SK-N-SH (cell line): ENCODE data around the gene LPGAT1. TPM values are rescaled to one million over a fixed set of nuclear protein-coding genes. Genes with fewer than 3 reads are reported as not detected.
A peak's percentile ranks its signal among the peaks of the same experiment; 100 is the strongest.

Experiments
- CTCF ChIA-PET: fragments of 300-600, 350-600 bp; formaldehyde crosslinking; extraction: SDS; loops from one replicate; lab custom pipeline; 2021; lab: Yijun Ruan, JAX
- POLR2A ChIA-PET: fragments of 350-600 bp; sonication (Branson Sonifier 250); formaldehyde crosslinking; extraction: SDS; loops from one replicate; lab custom pipeline; 2020; ENCODE audit warnings: antibody characterized with exemption, inconsistent platforms; lab: Yijun Ruan, JAX
- DNase-seq: peaks from one replicate; pipeline ENCODE4 v3.0.0; 2012
- H2AFZ ChIP-seq: fragments of 200-600 bp; sonication (generic); 2 replicates; pipeline ENCODE4 v1.8.1; 2016; ENCODE audit warnings: antibody characterized with exemption, mild to moderate bottlenecking, low read depth
- H3F3A ChIP-seq: fragments of 200-600 bp; sonication (generic); replicated peaks from 2 replicates; pipeline ENCODE3; 2016; ENCODE audit warnings: antibody characterized with exemption, mild to moderate bottlenecking; ENCODE audit not compliant: insufficient read depth
- H3K27ac ChIP-seq, 2 experiments: fragments of 200-500 bp in 1 of 2; fragments of 200-600 bp in 1 of 2; sonication (Bioruptor generic) in 1 of 2; sonication (generic), shearing (Covaris generic) in 1 of 2; 2 replicates each; pipeline versions ENCODE4 v1.5.1 to v1.6.1; 2014 to 2016; ENCODE audit warnings: low read depth in 2 of 2, inconsistent platforms in 1 of 2, low read length in 1 of 2, mild to moderate bottlenecking in 1 of 2, mixed read lengths in 1 of 2
- H3K27me3 ChIP-seq: fragments of 200-600 bp; sonication (generic), shearing (Covaris generic); 2 replicates; pipeline ENCODE4 v1.6.1; 2016; ENCODE audit warnings: mixed run types; ENCODE audit not compliant: insufficient read depth
- H3K36me3 ChIP-seq, 2 experiments: fragments of 200-500 bp in 1 of 2; fragments of 200-600 bp in 1 of 2; sonication (Bioruptor generic) in 1 of 2; sonication (generic) in 1 of 2; replicated peaks in 1 of 2; 2 replicates each; pipeline versions ENCODE3 to v1.5.1; 2014 to 2016; ENCODE audit warnings: low read length in 1 of 2, mild to moderate bottlenecking in 1 of 2; ENCODE audit not compliant: insufficient read depth in 2 of 2, control insufficient read depth in 1 of 2
- H3K4me1 ChIP-seq, 2 experiments: fragments of 200-500 bp in 1 of 2; fragments of 200-600 bp in 1 of 2; sonication (Bioruptor generic) in 1 of 2; sonication (generic), shearing (Covaris generic) in 1 of 2; 2 replicates each; pipeline versions ENCODE4 v1.5.1 to v1.6.1; 2014 to 2016; ENCODE audit warnings: low read depth in 1 of 2, low read length in 1 of 2, mixed run types in 1 of 2; ENCODE audit not compliant: insufficient read depth in 2 of 2, control insufficient read depth in 1 of 2
- H3K4me2 ChIP-seq: fragments of 200-600 bp; sonication (generic), shearing (Covaris generic); 2 replicates; pipeline ENCODE4 v1.6.1; 2017; ENCODE audit warnings: mixed run types
- H3K4me3 ChIP-seq, 2 experiments: fragments of 200-500 bp in 1 of 2; fragments of 200-600 bp in 1 of 2; sonication (Bioruptor generic) in 1 of 2; sonication (generic), shearing (Covaris generic) in 1 of 2; 2 replicates each; pipeline versions ENCODE4 v1.5.1 to v1.8.1; 2014 to 2016; ENCODE audit warnings: low read depth in 2 of 2, inconsistent platforms in 1 of 2, low read length in 1 of 2, mild to moderate bottlenecking in 1 of 2, mixed read lengths in 1 of 2, moderate library complexity in 1 of 2
- H3K79me2 ChIP-seq: fragments of 200-600 bp; sonication (generic); 2 replicates; pipeline ENCODE4 v1.8.1; 2017; ENCODE audit warnings: mild to moderate bottlenecking; ENCODE audit not compliant: insufficient read depth
- H3K9ac ChIP-seq: fragments of 200-600 bp; sonication (generic); 2 replicates; pipeline ENCODE4 v1.6.1; 2017; ENCODE audit warnings: mixed run types
- H3K9me2 ChIP-seq: fragments of 200-600 bp; sonication (generic); 2 replicates; pipeline ENCODE4 v1.6.1; 2017; ENCODE audit warnings: mixed run types
- H3K9me3 ChIP-seq: fragments of 200-600 bp; sonication (generic); 2 replicates; pipeline ENCODE4 v1.6.1; 2017; ENCODE audit warnings: mixed run types, mild to moderate bottlenecking, moderate library complexity
- H4K20me1 ChIP-seq: fragments of 200-600 bp; sonication (generic); 2 replicates; pipeline ENCODE4 v1.6.1; 2017; ENCODE audit warnings: mild to moderate bottlenecking, mixed run types; ENCODE audit not compliant: insufficient read depth
- CHD2 ChIP-seq: fragments of 150-350 bp; IDR thresholded peaks from 2 replicates; pipeline ENCODE4 v1.6.1; 2018; ENCODE audit warnings: low read length; ENCODE audit not compliant: partially characterized antibody
- CTCF ChIP-seq: fragments of 200-600 bp; sonication (generic); IDR thresholded peaks from 2 replicates; pipeline ENCODE4 v1.6.1; 2017; ENCODE audit warnings: antibody characterized with exemption, mild to moderate bottlenecking, moderate library complexity
- ELF1 ChIP-seq: IDR thresholded peaks from 2 replicates; pipeline ENCODE4 v1.4.0; 2012
- EZH2phosphoT487 ChIP-seq: fragments of 200-600 bp; sonication (generic); IDR thresholded peaks from 2 replicates; pipeline ENCODE4 v1.6.1; 2017; ENCODE audit warnings: low read depth, mixed run types, mild to moderate bottlenecking, antibody characterized with exemption, moderate library complexity, borderline replicate concordance
- FOSL2 ChIP-seq: IDR thresholded peaks from 2 replicates; pipeline ENCODE4 v1.4.0; 2012; ENCODE audit warnings: low read depth, mild to moderate bottlenecking, moderate library complexity, borderline replicate concordance
- FOXJ3 ChIP-seq: sonication (generic); formaldehyde crosslinking; IDR thresholded peaks from 2 replicates; pipeline ENCODE4 v1.5.1; 2020; ENCODE audit warnings: mild to moderate bottlenecking, missing genetic modification reagents
- GABPA ChIP-seq: IDR thresholded peaks from 2 replicates; pipeline ENCODE4 v1.4.0; 2012; ENCODE audit warnings: low read depth, mild to moderate bottlenecking
- GATA2 ChIP-seq: sonication (generic); formaldehyde crosslinking; IDR thresholded peaks from 2 replicates; pipeline ENCODE4 v1.5.0; 2020; ENCODE audit warnings: mild to moderate bottlenecking, missing genetic modification reagents
- JUND ChIP-seq: IDR thresholded peaks from 2 replicates; pipeline ENCODE4 v1.4.0; 2012
- MEF2A ChIP-seq: IDR thresholded peaks from 2 replicates; pipeline ENCODE4 v1.4.0; 2012; ENCODE audit warnings: low read depth, borderline replicate concordance
- NFIC ChIP-seq: IDR thresholded peaks from 2 replicates; pipeline ENCODE4 v1.4.0; 2012; ENCODE audit warnings: borderline replicate concordance
- NRF1 ChIP-seq: IDR thresholded peaks from 2 replicates; pipeline ENCODE4 v1.6.1; 2012; ENCODE audit warnings: low read depth, mild to moderate bottlenecking, low read length
- POLR2AphosphoS5 ChIP-seq: IDR thresholded peaks from 2 replicates; pipeline ENCODE4 v1.6.1; 2012; ENCODE audit warnings: low read depth, low read length
- RAD21 ChIP-seq: IDR thresholded peaks from 2 replicates; pipeline ENCODE4 v1.6.1; 2012; ENCODE audit warnings: mild to moderate bottlenecking, low read length
- RCOR1 ChIP-seq: fragments of 150-350 bp; IDR thresholded peaks from 2 replicates; pipeline ENCODE4 v1.6.1; 2017; ENCODE audit warnings: antibody characterized with exemption, low read length
- RFX5 ChIP-seq: IDR thresholded peaks from 2 replicates; pipeline ENCODE4 v1.6.1; 2012; ENCODE audit warnings: mild to moderate bottlenecking, improper control_type of control experiment, low read length
- SIN3A ChIP-seq: IDR thresholded peaks from 2 replicates; pipeline ENCODE4 v1.6.1; 2012; ENCODE audit warnings: low read depth, mild to moderate bottlenecking, low read length, moderate library complexity, borderline replicate concordance
- SMC3 ChIP-seq: IDR thresholded peaks from 2 replicates; pipeline ENCODE4 v1.6.1; 2012; ENCODE audit warnings: low read depth, low read length, improper control_type of control experiment
- TCF12 ChIP-seq: IDR thresholded peaks from 2 replicates; pipeline ENCODE4 v1.4.0; 2012
- USF1 ChIP-seq: IDR thresholded peaks from 2 replicates; pipeline ENCODE4 v1.4.0; 2012; ENCODE audit warnings: low read depth, borderline replicate concordance
- WGBS: methylation state at CpG from one replicate; pipeline ENCODE4 v1.1.6; 2017; ENCODE audit warnings: low lambda C conversion rate; 5-methylcytosine and 5-hydroxymethylcytosine counted together
- polyA plus RNA-seq, 3 experiments: library from polyadenylated mRNA; depleted of rRNA; stranded (reverse); fragments of >200 nt; gene quantifications; 2 replicates each; pipeline ENCODE4 v1.2.3, GENCODE V29; 2012
- TF ChIP-seq, protein P1 (sequence below): IDR thresholded peaks from 2 replicates; pipeline ENCODE4 v1.6.1; 2012; ENCODE audit warnings: mild to moderate bottlenecking, low read depth, low read length, moderate library complexity
- TF ChIP-seq, protein P2 (sequence below): IDR thresholded peaks from 2 replicates; pipeline ENCODE4 v1.4.0; 2012; ENCODE audit warnings: low read depth

Gene LPGAT1
- polyA plus RNA-seq, 1 of the 3 experiments (the other 2 are of a cell fraction), result 4.8 TPM

- TF ChIP-seq, protein P1, sequence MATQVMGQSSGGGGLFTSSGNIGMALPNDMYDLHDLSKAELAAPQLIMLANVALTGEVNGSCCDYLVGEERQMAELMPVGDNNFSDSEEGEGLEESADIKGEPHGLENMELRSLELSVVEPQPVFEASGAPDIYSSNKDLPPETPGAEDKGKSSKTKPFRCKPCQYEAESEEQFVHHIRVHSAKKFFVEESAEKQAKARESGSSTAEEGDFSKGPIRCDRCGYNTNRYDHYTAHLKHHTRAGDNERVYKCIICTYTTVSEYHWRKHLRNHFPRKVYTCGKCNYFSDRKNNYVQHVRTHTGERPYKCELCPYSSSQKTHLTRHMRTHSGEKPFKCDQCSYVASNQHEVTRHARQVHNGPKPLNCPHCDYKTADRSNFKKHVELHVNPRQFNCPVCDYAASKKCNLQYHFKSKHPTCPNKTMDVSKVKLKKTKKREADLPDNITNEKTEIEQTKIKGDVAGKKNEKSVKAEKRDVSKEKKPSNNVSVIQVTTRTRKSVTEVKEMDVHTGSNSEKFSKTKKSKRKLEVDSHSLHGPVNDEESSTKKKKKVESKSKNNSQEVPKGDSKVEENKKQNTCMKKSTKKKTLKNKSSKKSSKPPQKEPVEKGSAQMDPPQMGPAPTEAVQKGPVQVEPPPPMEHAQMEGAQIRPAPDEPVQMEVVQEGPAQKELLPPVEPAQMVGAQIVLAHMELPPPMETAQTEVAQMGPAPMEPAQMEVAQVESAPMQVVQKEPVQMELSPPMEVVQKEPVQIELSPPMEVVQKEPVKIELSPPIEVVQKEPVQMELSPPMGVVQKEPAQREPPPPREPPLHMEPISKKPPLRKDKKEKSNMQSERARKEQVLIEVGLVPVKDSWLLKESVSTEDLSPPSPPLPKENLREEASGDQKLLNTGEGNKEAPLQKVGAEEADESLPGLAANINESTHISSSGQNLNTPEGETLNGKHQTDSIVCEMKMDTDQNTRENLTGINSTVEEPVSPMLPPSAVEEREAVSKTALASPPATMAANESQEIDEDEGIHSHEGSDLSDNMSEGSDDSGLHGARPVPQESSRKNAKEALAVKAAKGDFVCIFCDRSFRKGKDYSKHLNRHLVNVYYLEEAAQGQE, result no peak
- TF ChIP-seq FOXJ3 (no peak), TCF12 (no peak), RFX5 (no peak)
Observed at GRCh38 chr1:211756471-211757020, 74.0 kb downstream of the LPGAT1 start (continued).

GRCh38 chr1:211753649-211754251 is 76.8 kb downstream of the LPGAT1 start:
- Histone ChIP-seq H3K36me3 (peaks cover 28 to 33% of the 10 kb centered on the region in 2 experiments), H3K79me2 (no peaks in the 10 kb centered on the region), H3K4me2 (no peak overlapping the region), H4K20me1 (no peaks in the 10 kb centered on the region), H3F3A (no peaks in the 10 kb centered on the region), H3K9ac (no peak overlapping the region), H3K9me3 (no peaks in the 10 kb centered on the region), H2AFZ (no peak overlapping the region), H3K4me1 (peaks cover 0 to 5% of the 10 kb centered on the region in 2 experiments; a peak in 2 of 4 replicates), H3K9me2 (no peaks in the 10 kb centered on the region), H3K27ac (no peak overlapping the region), H3K27me3 (no peaks in the 10 kb centered on the region), H3K4me3 (no peak overlapping the region)
- ChIA-PET POLR2A (no interaction called here), CTCF (interaction anchor here (1.0 to 1.5 kb wide), 3 partner anchors 8 to 309 kb away, joined by 3 read pairs; no protein-coding TSS in a partner anchor)
- DNase-seq, result peak; percentile 25
- 88% methylated on average over 4 of the region's 4 CpGs for WGBS
- TF ChIP-seq SIN3A (no peak), GABPA (no peak), RCOR1 (no peak), SMC3 (no peak), USF1 (no peak), MEF2A (no peak), POLR2AphosphoS5 (no peak), EZH2phosphoT487 (no peak), NFIC (no peak), FOSL2 (no peak), JUND (no peak), RAD21 (no peak), CTCF (no peak), ELF1 (no peak), TCF12 (no peak), NRF1 (no peak), CHD2 (no peak), FOXJ3 (no peak), GATA2 (CRISPR knock-in tag) (no peak)
- TF ChIP-seq, protein P2, sequence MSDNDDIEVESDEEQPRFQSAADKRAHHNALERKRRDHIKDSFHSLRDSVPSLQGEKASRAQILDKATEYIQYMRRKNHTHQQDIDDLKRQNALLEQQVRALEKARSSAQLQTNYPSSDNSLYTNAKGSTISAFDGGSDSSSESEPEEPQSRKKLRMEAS, result no peak
